DMS 273 (cell line): Measurements from ENCODE around the gene DRD1.
A peak's percentile ranks its signal among the peaks of the same experiment; 100 is the strongest.

ENCODE experiments used
- DNase-seq: peaks from one replicate; lab custom pipeline; 2025; ENCODE audit not compliant: unreplicated experiment; lab: John Stamatoyannopoulos, UW

Gene DRD1

DNA sequence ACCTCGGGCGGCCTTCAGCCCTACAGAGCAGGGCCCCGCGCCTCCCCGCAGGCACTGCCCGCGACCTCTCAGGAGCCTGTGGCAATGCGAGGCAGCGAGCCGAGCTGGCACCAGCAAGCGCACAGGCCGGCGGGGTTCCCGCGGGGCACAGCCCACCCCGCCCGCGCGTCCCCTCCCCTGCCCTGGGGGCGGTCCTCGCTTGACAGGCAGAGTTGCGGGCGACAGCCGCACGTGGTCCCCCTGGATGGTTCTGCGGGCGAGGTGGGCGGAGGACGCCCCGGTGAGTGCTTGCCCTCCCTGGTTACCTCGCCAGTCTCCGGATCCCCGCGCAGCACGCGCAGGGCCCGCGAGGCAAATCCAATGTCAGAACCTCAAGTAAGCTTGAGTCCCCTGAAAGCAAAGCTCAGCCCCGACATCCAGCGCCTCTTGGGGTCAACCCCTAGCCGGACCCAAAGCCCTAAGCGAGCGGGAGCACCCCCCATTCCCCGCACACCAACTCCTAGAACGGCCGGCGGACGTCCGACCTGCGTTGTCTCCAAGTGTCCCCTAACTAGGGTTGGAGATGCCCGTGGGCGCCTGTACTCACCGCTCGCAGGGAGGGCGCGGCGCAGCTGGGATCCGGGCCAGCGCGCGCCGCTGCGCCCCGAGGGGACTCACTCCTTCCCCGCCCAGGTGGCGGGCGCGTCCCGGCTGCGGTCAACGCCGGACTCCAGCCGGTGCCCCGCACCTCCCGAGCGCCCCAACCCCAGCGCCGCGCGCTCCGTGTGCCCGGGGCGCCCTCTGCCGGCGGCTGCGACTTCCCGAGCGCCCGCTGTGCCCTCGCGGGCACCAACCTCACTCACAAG, at the start of gene DRD1:
Gene DRD1, minus strand, starts transcription at position 123 of the 845 bp plus-strand sequence. CDS start 1,083 bp downstream, outside the sequence.
- DNase-seq, result peak; percentile 83

- no peak for DNase-seq
These were observed 49.7 kb upstream of the DRD1 start for GRCh38 chr5:175493726-175494125.

DNA sequence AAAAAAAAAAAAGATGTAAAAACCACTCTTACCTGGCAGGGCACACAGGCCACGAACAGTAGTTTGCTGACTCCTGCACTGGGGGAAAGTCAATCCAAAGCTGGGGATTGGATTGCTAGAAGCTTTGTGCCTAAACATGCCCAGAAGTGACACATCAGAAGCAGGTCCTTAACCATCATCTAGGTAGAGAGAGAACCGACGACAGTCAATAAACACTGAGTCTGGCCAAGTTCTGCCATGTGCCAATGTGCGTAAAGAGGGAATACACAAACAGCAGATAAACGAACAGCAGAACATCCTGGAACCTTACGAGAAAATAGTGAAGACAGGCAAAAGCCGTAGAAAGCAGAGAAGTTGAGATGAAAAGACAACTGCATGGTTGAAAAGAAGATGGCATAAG, 49.3 kb upstream of the DRD1 start:
- DNase-seq, result no peak

DNA sequence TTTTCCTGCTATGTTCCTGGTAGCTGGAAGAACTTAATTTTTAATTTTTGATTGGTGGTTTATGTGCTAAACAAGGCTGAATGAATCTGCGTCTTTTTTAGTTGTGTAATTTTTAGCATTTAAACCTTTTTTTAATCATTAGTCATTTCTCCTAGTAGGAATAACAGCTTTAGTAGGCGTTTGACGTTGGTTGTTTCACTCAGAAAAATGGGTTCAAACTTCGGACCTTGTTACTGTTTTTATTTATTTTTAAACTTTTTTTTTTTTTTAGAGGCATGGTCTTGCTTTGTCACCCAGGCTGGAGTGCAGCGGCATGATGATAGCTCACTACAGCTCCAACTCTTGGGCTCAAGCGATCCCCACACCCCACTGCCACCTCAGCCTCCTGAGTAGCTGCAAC, 47.2 kb upstream of the DRD1 start:
- DNase-seq, result no peak

GRCh38 chr5:175489693-175490443, 45.9 kb upstream of the DRD1 start:
- no peak for DNase-seq

DNA sequence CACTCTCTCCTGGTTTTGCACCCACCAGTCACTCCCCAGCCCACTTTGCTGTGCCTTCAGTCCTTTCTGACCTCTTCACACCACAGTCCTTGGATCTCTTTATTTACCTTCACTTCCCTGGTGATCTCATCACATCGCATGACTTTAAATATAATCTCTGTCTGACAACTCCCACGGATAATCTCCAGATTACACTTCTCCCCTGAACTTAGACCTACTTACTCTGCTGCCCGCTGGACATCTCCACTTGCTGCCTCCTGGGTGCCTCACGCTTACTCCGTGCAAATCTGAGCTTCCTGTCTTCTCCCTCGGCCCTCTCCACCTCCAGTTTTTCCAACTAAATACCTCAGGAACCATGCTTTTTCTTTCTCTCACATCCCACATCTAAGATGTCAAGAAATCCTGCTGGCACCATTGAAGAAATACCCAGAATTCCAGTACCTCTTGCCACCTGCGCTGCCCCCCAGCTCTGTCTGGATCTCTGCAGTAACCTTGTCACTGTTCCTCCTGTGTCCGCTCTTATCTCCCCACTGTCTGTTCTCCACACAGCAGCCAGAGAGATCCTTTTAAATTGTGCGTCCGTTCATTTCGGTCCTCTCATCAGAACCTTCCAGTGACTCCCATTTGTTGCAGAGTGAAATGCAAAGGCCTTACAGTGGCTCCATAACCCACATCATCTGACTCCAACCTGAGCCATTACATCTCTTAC, 43.7 kb upstream of the DRD1 start:
- DNase-seq, result no peak

GRCh38 chr5:175485631-175486030, 41.6 kb upstream of the DRD1 start:
- no peak for DNase-seq

DNA sequence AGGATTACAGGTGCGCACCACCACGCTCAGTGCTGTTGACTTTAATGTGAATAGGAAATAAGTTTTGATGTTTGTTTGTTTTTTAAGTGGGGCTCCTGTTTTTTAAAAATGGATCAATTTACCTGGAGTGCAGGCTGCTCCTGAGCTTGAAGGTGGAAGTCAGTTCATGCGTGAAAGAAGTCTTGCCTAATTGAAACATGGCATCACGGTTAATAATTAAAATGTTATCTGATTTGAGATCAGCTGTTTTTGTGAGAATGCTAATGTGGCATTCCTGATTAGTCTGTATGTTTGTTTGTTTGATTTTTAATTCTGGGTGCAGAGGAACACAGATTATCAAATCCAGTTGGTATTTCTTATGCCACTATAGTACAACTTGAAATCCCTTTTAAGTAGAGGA, 40.8 kb upstream of the DRD1 start:
- no peak for DNase-seq

- no peak for DNase-seq
These were observed 40.3 kb upstream of the DRD1 start for GRCh38 chr5:175484322-175484721.

GRCh38 chr5:175483337-175483736, 39.4 kb upstream of the DRD1 start:
- no peak for DNase-seq

- DNase-seq, result peak; percentile 45
These were observed 35.3 kb upstream of the DRD1 start for GRCh38 chr5:175479125-175479881.

DNA sequence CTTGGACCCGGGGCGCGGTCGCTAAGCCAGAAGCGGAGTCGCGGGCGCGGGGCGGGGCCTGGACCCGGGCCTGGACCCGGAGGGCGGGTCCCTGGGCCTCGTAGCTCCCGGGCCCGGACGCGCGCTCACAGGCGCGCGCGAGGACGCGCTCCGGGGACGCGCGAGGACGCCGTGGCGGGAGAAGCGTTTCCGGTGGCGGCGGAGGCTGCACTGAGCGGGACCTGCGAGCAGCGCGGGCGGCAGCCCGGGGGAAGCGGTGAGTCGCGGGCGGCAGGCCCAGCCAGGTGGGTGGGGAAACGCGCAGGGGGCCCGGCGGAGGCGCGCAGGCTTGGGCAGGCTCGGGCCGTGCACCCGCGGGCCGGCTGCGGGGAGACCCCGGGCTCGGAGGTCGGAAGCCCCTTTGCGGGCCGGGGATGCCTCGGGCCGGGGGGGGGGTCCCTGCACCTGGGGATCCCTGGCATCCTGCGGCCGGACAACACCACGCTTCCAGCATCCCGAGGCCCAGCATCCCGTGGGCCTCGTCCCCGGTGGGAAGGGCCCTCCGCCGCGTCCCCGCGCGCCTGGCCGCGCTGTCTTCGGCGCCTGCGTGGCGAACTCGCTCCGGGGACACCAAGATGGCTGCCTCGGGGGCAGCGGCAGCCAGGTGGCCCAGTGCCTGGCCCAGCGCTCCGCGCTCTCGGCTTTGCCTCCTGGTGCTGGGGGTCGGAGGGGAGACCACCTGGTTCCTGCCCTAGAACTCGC, 34.6 kb upstream of the DRD1 start, which contains the start of gene SFXN1:
Gene SFXN1, plus strand, starts transcription at position 177 of the 741 bp plus-strand sequence. CDS start 13,544 bp downstream, outside the sequence.
- DNase-seq, result peak; percentile 95

DNA sequence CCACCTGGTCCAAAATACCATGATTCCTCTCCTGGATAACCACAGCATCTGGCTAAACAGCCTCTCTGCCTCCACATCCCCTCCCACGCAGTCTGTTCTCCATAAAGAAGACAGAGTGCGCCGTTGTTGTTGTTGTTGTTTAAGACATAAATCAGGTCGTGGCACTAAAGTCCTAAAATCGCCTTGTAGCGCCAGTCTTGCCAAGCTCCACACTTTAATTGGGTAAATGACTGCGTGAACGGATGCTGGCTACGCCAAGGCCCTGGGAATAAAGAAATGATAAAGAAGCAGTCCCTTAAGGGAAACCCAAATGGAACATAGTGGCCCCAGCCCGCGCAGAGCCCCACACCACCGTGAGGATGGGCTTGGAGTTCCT, 34.0 kb upstream of the DRD1 start:
- no peak for DNase-seq

DNA sequence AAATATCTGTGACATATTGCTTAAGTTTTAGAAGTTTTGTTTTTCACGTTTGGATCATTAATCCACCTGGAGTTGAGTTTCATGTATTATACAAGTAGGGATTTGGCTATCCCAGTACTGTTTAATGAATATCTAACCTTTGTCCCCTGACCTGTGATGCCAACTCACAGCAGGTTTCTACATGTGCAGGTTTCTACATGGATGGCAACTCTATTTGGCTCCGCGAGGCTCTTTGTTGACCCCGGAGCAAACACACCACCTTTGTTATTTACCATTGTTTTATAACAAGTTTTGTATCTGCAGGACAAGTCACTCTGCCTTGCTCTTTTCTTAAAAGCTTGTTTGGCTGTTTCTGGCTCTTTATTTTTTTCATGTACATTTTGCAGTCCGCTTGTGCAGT, 33.5 kb upstream of the DRD1 start:
- no peak for DNase-seq

DNA sequence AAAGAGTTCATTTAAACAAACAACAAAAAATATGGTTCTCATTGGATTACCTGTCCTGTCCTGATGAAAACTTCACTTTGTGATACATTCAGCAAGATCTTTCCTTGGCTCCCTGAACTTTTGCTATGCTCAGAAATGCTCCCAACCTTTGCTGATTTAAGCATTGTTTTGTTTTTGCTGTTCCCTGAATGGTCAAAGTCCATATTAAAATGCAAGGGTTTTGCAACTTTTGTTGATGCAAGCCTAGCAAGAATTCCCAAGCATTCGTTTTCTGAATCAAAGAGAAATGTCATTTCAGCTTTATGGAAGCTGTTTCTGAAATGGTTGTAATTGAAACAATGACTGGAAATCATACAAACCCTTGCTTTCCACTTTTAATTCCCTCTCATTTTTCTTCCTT, 31.3 kb upstream of the DRD1 start:
- DNase-seq, result no peak

GRCh38 chr5:175472378-175472777, 28.4 kb upstream of the DRD1 start:
- no peak for DNase-seq

DNA sequence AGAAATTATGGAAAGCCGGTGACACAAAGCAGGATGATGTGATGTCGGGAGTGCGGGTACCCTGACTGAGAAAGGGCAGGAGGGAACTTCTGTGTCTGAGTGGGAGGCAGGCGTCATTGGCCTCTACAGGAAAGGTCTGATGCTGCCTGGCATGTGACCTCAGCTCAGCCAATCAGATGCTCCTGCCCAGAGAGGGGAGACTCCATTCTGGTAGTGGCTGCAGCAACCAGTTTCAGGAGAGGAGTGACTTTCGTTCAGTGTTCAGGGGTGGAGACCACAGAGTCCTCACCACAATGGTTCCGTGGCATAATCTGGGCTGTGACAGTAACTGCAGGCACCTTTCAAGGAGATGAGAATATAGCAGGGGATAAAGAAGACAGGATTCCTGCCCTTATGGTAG, 27.6 kb upstream of the DRD1 start:
- DNase-seq, result no peak

GRCh38 chr5:175471196-175471595, 27.2 kb upstream of the DRD1 start:
- no peak for DNase-seq

GRCh38 chr5:175470781-175471180, 26.8 kb upstream of the DRD1 start:
- no peak for DNase-seq

- no peak for DNase-seq
These were observed 25.9 kb upstream of the DRD1 start for GRCh38 chr5:175469916-175470315.
